Activated T-cell treated with anti-CD3 and anti-CD28 coated beads, Interleukin-2, amount 50 U/mL, for 24 hours (primary cell): ENCODE data around the gene IRF4.

ENCODE experiments used
- DNase-seq: peaks from one replicate; pipeline ENCODE4 v3.0.0-alpha.2; 2020
- H3K27ac Mint-ChIP-seq: 2 replicates; pipeline ENCODE4 v1.8.0; 2020; ENCODE audit warnings: mild to moderate bottlenecking, mixed read lengths
- H3K27me3 Mint-ChIP-seq: 2 replicates; pipeline ENCODE4 v1.8.0; 2020; ENCODE audit warnings: mixed read lengths
- H3K36me3 Mint-ChIP-seq: 2 replicates; pipeline ENCODE4 v1.8.0; 2020; ENCODE audit warnings: low read depth, mixed read lengths
- H3K4me1 Mint-ChIP-seq: 2 replicates; pipeline ENCODE4 v1.8.0; 2020; ENCODE audit warnings: low read depth, mixed read lengths
- H3K4me3 Mint-ChIP-seq: 2 replicates; pipeline ENCODE4 v1.8.0; 2020; ENCODE audit warnings: mild to moderate bottlenecking, moderate library complexity, mixed read lengths
- H3K9me3 Mint-ChIP-seq: 2 replicates; pipeline ENCODE4 v1.8.0; 2020; ENCODE audit warnings: mixed read lengths

The IRF4 gene

DNA sequence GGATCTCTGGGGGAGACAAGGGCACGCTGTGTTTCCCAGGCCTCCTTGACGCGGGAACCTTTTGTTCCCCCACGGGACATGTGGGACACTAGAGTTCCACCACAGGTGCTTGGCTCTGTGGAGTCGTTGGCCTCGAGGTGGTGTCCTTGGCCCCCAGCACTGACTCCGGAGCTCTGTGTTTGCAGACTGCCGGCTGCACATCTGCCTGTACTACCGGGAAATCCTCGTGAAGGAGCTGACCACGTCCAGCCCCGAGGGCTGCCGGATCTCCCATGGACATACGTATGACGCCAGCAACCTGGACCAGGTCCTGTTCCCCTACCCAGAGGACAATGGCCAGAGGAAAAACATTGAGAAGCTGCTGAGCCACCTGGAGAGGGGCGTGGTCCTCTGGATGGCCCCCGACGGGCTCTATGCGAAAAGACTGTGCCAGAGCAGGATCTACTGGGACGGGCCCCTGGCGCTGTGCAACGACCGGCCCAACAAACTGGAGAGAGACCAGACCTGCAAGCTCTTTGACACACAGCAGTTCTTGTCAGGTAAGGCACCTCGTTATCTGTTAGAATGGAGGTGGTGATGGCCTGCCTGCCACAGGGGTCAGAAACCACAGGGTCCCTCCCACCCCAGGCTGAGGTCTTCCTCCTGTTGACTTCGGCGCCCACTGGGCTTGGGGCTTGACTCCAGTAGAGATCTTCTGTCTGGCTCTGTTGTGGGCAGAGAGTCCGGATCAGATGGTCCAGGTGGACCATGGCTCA is 9.9 kb downstream of the IRF4 start:
- Mint-ChIP-seq H3K27me3 (no peaks in the 10 kb centered on the region), H3K9me3 (no peaks in the 10 kb centered on the region), H3K27ac (peak overlapping the region; percentile 97), H3K4me1 (peaks cover 91% of the 10 kb centered on the region), H3K4me3 (peak overlapping the region; percentile 79), H3K36me3 (peaks cover 95% of the 10 kb centered on the region)
- DNase-seq = no peak

DNA sequence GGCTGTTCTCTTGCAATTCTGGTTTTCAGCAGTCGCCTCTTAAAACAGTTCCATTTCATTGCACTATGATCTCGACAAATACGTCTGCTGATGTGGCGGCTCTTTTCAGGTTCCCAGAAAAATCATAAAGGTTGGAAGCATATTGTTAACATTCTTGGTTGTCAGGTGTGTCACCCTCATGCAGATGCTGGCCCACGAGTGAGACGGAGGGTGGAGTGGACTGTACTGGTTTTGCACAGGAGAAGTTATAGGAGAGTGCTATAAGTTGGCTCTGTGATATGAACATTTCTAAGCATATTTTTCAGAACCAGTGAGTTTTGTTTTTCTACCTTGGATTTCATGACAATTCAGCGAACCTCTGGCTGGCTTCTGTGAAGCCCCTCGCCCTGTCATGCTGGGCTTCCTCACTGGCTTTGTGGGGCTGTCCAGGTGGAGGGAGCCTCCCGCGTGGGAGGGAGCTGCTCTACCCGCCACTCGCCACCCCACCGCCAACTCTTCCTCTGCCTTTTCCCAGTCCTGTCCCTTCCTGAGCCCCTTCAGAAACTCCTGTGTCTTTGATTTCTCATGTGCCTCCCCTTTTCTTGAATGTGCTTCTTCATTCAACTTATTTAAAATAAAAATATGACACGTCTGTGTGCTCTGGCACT is 10.6 kb downstream of the IRF4 start:
- Mint-ChIP-seq H3K27me3 (no peaks in the 10 kb centered on the region), H3K4me1 (peaks cover 95% of the 10 kb centered on the region), H3K27ac (peak overlapping the region; percentile 97), H3K36me3 (peaks cover 99% of the 10 kb centered on the region), H3K4me3 (peak overlapping the region; percentile 79), H3K9me3 (no peaks in the 10 kb centered on the region)
- DNase-seq = no peak

- H3K9me3 Mint-ChIP-seq = no peaks in the 10 kb centered on the region
- peaks cover 99% of the 10 kb centered on the region for H3K36me3 Mint-ChIP-seq
- peak overlapping the region; percentile 97 for H3K27ac Mint-ChIP-seq
- peak; percentile 77 for DNase-seq
- H3K27me3 Mint-ChIP-seq = no peaks in the 10 kb centered on the region
- peaks cover 95% of the 10 kb centered on the region for H3K4me1 Mint-ChIP-seq
- peak overlapping the region; percentile 79 for H3K4me3 Mint-ChIP-seq
Measured at GRCh38 chr6:402901-403658, 11.5 kb downstream of the IRF4 start.

DNA sequence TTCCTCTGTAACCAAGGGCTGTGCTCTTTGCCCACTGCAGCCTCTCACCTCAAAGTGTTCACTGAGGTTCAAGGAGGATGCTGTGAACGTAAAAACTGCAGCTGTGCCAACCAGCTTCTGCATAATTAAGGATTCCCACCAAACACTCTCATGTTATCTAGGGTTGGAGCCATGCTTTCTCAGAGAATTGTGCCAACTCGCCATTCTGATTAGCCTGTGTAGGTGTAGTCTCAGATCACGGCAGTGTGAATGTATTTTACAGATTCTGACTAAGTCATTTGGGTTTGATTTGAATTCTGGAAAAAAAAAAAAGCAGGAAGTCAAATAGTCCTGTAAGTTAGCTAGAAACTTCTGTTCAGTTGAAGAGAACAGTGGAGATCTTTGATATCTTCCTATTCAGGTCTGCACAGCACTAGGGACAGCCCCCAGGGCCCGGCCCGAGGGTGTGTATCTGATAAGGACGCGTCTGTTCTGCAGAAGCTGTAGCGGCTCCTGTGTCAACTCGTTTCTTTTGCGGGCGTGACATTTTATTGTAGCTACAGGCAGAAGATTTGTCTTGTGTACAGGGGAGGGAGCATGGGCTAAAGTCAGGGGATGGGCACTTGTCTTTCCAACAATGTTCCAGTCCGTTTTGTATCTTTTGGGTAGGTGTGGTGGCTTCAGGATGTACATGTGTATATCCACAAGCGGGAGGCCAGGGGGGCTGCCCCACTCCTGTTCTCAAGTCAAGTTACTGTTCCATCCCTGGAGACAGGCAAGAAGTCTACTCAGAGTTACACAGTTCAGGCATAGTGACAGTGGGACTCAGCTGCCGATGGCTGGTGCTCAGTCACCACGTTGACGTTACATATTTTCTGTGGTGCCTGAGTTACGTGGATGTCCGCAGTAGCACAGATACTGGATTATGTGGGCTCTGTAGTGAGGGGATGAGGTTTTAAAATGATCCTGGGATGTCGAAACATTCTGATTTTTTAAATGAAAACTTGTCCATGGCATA is 12.4 kb downstream of the IRF4 start:
- Mint-ChIP-seq H3K4me1 (peaks cover 95% of the 10 kb centered on the region), H3K4me3 (peak overlapping the region; percentile 79), H3K36me3 (peaks cover 99% of the 10 kb centered on the region)

GRCh38 chr6:404685-405423 is 13.3 kb downstream of the IRF4 start:
- DNase-seq = peak; percentile 52
- Mint-ChIP-seq H3K27me3 (no peaks in the 10 kb centered on the region), H3K9me3 (no peaks in the 10 kb centered on the region), H3K4me1 (peaks cover 94% of the 10 kb centered on the region), H3K27ac (peak overlapping the region; percentile 97), H3K4me3 (peak overlapping the region; percentile 79), H3K36me3 (peaks cover 98% of the 10 kb centered on the region)

More for the DNA sequence above, 12.4 kb downstream of the IRF4 start:
- H3K27me3 Mint-ChIP-seq = no peaks in the 10 kb centered on the region
- peak; percentile 72 for DNase-seq
- no peaks in the 10 kb centered on the region for H3K9me3 Mint-ChIP-seq
- peak overlapping the region; percentile 97 for H3K27ac Mint-ChIP-seq

DNA sequence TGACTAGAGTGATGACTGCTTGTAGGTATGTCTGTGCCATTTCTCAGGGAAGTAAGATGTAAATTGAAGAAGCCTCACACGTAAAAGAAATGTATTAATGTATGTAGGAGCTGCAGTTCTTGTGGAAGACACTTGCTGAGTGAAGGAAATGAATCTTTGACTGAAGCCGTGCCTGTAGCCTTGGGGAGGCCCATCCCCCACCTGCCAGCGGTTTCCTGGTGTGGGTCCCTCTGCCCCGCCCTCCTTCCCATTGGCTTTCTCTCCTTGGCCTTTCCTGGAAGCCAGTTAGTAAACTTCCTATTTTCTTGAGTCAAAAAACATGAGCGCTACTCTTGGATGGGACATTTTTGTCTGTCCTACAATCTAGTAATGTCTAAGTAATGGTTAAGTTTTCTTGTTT is 16.6 kb downstream of the IRF4 start:
- Mint-ChIP-seq H3K4me1 (peaks cover 90% of the 10 kb centered on the region), H3K9me3 (no peaks in the 10 kb centered on the region), H3K27me3 (no peaks in the 10 kb centered on the region), H3K4me3 (peak overlapping the region; percentile 1), H3K36me3 (peaks cover 99% of the 10 kb centered on the region), H3K27ac (peak overlapping the region; percentile 97)
- no peak for DNase-seq

GRCh38 chr6:408599-409102 is 17.1 kb downstream of the IRF4 start:
- DNase-seq = no peak
- Mint-ChIP-seq H3K9me3 (no peaks in the 10 kb centered on the region), H3K4me3 (no peak overlapping the region), H3K36me3 (peaks cover 99% of the 10 kb centered on the region), H3K27me3 (no peaks in the 10 kb centered on the region), H3K27ac (peak overlapping the region; percentile 97), H3K4me1 (peaks cover 89% of the 10 kb centered on the region)

DNA sequence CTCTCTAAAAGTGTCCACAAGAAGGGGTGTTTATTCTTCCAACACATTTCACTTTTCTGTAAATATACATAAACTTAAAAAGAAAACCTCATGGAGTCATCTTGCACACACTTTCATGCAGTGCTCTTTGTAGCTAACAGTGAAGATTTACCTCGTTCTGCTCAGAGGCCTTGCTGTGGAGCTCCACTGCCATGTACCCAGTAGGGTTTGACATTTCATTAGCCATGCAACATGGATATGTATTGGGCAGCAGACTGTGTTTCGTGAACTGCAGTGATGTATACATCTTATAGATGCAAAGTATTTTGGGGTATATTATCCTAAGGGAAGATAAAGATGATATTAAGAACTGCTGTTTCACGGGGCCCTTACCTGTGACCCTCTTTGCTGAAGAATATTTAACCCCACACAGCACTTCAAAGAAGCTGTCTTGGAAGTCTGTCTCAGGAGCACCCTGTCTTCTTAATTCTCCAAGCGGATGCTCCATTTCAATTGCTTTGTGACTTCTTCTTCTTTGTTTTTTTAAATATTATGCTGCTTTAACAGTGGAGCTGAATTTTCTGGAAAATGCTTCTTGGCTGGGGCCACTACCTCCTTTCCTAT is 17.9 kb downstream of the IRF4 start:
- Mint-ChIP-seq H3K4me3 (peak overlapping the region; percentile 4), H3K9me3 (peaks cover under 1% of the 10 kb centered on the region), H3K27ac (peak overlapping the region; percentile 83), H3K27me3 (no peaks in the 10 kb centered on the region), H3K4me1 (peaks cover 86% of the 10 kb centered on the region), H3K36me3 (peaks cover 98% of the 10 kb centered on the region)
- DNase-seq = no peak

GRCh38 chr6:410555-411395 is 19.2 kb downstream of the IRF4 start:
- Mint-ChIP-seq H3K9me3 (peaks cover 10% of the 10 kb centered on the region), H3K4me3 (no peak overlapping the region), H3K36me3 (peaks cover 96% of the 10 kb centered on the region), H3K27ac (peak overlapping the region; percentile 83), H3K4me1 (peaks cover 77% of the 10 kb centered on the region), H3K27me3 (no peaks in the 10 kb centered on the region)
- DNase-seq = no peak

GRCh38 chr6:411402-412145 is 20.0 kb downstream of the IRF4 start:
- peaks cover 13% of the 10 kb centered on the region for H3K9me3 Mint-ChIP-seq
- peaks cover 73% of the 10 kb centered on the region for H3K4me1 Mint-ChIP-seq
- H3K27me3 Mint-ChIP-seq = no peaks in the 10 kb centered on the region
- H3K27ac Mint-ChIP-seq = peak overlapping the region; percentile 83
- peaks cover 91% of the 10 kb centered on the region for H3K36me3 Mint-ChIP-seq
- no peak for DNase-seq
- H3K4me3 Mint-ChIP-seq = no peak overlapping the region

- H3K36me3 Mint-ChIP-seq = peaks cover 84% of the 10 kb centered on the region
- H3K27me3 Mint-ChIP-seq = no peaks in the 10 kb centered on the region
- peaks cover 65% of the 10 kb centered on the region for H3K4me1 Mint-ChIP-seq
- H3K4me3 Mint-ChIP-seq = no peak overlapping the region
- no peak for DNase-seq
- peak overlapping the region; percentile 83 for H3K27ac Mint-ChIP-seq
- peaks cover 13% of the 10 kb centered on the region for H3K9me3 Mint-ChIP-seq
Measured at GRCh38 chr6:412146-412886, 20.8 kb downstream of the IRF4 start.
